ENCODE measurements around the gene MAPK8.
"Not testable (repeated sequence)": the region's sequence is repeated elsewhere in the genome, so short reads cannot be mapped to it uniquely, and the experiment has no call there.

- TF ChIP-seq, protein P1, sequence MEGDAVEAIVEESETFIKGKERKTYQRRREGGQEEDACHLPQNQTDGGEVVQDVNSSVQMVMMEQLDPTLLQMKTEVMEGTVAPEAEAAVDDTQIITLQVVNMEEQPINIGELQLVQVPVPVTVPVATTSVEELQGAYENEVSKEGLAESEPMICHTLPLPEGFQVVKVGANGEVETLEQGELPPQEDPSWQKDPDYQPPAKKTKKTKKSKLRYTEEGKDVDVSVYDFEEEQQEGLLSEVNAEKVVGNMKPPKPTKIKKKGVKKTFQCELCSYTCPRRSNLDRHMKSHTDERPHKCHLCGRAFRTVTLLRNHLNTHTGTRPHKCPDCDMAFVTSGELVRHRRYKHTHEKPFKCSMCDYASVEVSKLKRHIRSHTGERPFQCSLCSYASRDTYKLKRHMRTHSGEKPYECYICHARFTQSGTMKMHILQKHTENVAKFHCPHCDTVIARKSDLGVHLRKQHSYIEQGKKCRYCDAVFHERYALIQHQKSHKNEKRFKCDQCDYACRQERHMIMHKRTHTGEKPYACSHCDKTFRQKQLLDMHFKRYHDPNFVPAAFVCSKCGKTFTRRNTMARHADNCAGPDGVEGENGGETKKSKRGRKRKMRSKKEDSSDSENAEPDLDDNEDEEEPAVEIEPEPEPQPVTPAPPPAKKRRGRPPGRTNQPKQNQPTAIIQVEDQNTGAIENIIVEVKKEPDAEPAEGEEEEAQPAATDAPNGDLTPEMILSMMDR (tag by site-specific recombination; IDR thresholded peaks at IDR 0.05), result not testable (repeated sequence)
- TF ChIP-seq ZNF324, PRDM1, ZNF513 (tag by site-specific recombination; IDR thresholded peaks at IDR 0.05): not testable (repeated sequence)
These were observed 24.8 kb upstream of the MAPK8 start for GRCh38 chr10:48281697-48282096.

Measured in HEK293 (cell line).